GM23338 (cell line): Measurements from ENCODE around the gene INPP5A. TPM values are rescaled to one million over a fixed set of nuclear protein-coding genes. Genes with fewer than 3 reads are reported as not detected.

ENCODE experiments used
- ATAC-seq: fragments of 200-7000 bp; cut with Tn5 transposase; 3 replicates; pipeline ENCODE4 v1.9.1; 2020
- DNase-seq: peaks from one replicate; pipeline ENCODE4 v3.0.0-alpha.2; 2015; ENCODE audit warnings: low spot score
- H2AFZ ChIP-seq: fragments of 200-600 bp; sonication (generic); 2 replicates; pipeline ENCODE4 v1.8.0; 2016; ENCODE audit warnings: antibody characterized with exemption, mild to moderate bottlenecking, moderate library complexity
- H3F3A ChIP-seq: fragments of 200-600 bp; sonication (generic); replicated peaks from 2 replicates; pipeline ENCODE4 v1.8.0; 2017; ENCODE audit warnings: antibody characterized with exemption, mixed run types, low read depth
- H3K27ac ChIP-seq: fragments of 200-600 bp; sonication (generic); 2 replicates; pipeline ENCODE4 v1.6.1; 2016; ENCODE audit warnings: low read depth
- H3K27me3 ChIP-seq: fragments of 200-600 bp; sonication (generic); 2 replicates; pipeline ENCODE4 v1.8.0; 2016; ENCODE audit warnings: mild to moderate bottlenecking, mixed run types, moderate library complexity; ENCODE audit not compliant: insufficient read depth
- H3K36me3 ChIP-seq: fragments of 200-600 bp; sonication (generic); 2 replicates; pipeline ENCODE4 v1.8.0; 2016; ENCODE audit warnings: mild to moderate bottlenecking; ENCODE audit not compliant: insufficient read depth
- H3K4me1 ChIP-seq: fragments of 200-600 bp; sonication (generic); 2 replicates; pipeline ENCODE4 v1.8.0; 2016; ENCODE audit warnings: mild to moderate bottlenecking, moderate library complexity; ENCODE audit not compliant: insufficient read depth
- H3K4me2 ChIP-seq: fragments of 200-600 bp; sonication (generic); 2 replicates; pipeline ENCODE4 v1.7.1; 2017; ENCODE audit warnings: mixed run types
- H3K4me3 ChIP-seq: fragments of 200-600 bp; sonication (generic); 2 replicates; pipeline ENCODE4 v1.6.1; 2016; ENCODE audit warnings: mixed run types
- H3K79me2 ChIP-seq: fragments of 200-600 bp; sonication (generic); replicated peaks from 2 replicates; pipeline ENCODE4 v1.8.0; 2017; ENCODE audit warnings: mild to moderate bottlenecking; ENCODE audit not compliant: insufficient read depth
- H3K9me2 ChIP-seq: fragments of 200-600 bp; sonication (generic); 2 replicates; pipeline ENCODE4 v1.8.0; 2017; ENCODE audit not compliant: insufficient read depth
- H4K20me1 ChIP-seq: fragments of 200-600 bp; sonication (generic); replicated peaks from 2 replicates; pipeline ENCODE4 v1.8.0; 2017; ENCODE audit warnings: mild to moderate bottlenecking; ENCODE audit not compliant: insufficient read depth
- H3K27ac Mint-ChIP-seq: 2 replicates; pipeline ENCODE4 v1.8.0; 2020; ENCODE audit warnings: inconsistent platforms, mild to moderate bottlenecking, moderate library complexity, mixed read lengths
- H3K27me3 Mint-ChIP-seq: 3 replicates; pipeline ENCODE4 v1.8.0; 2022; ENCODE audit warnings: low read depth, mild to moderate bottlenecking, moderate library complexity, mixed read lengths, inconsistent platforms; ENCODE audit not compliant: insufficient read depth, poor library complexity
- H3K36me3 Mint-ChIP-seq: 3 replicates; pipeline ENCODE4 v1.8.0; 2021; ENCODE audit warnings: low read depth, mild to moderate bottlenecking, inconsistent platforms, moderate library complexity, mixed read lengths
- H3K4me1 Mint-ChIP-seq: 3 replicates; pipeline ENCODE4 v1.8.0; 2020; ENCODE audit warnings: mild to moderate bottlenecking, inconsistent platforms, mixed read lengths
- H3K4me3 Mint-ChIP-seq: 3 replicates; pipeline ENCODE4 v1.8.0; 2021; ENCODE audit warnings: moderate library complexity, mild to moderate bottlenecking, inconsistent platforms, mixed read lengths
- H3K9me3 Mint-ChIP-seq: 3 replicates; pipeline ENCODE4 v1.8.0; 2020; ENCODE audit warnings: moderate library complexity, mild to moderate bottlenecking, inconsistent platforms, mixed read lengths
- CREB1 ChIP-seq: fragments of 250-450 bp; sonication (Bioruptor Pico); IDR thresholded peaks from 2 replicates; pipeline ENCODE4 v1.5.0; 2020; ENCODE audit warnings: low read depth, mild to moderate bottlenecking, moderate library complexity
- CTCF ChIP-seq, 2 experiments: fragments of 200-600 bp in 1 of 2; sonication (generic) in 1 of 2; conservative IDR thresholded peaks; 2 replicates each; pipeline versions ENCODE4 v1.5.1 to v1.6.1; 2016 to 2017; ENCODE audit warnings: antibody characterized with exemption in 2 of 2, low read depth in 2 of 2, mild to moderate bottlenecking in 2 of 2, moderate library complexity in 1 of 2
- ETS1 ChIP-seq: IDR thresholded peaks from 2 replicates; pipeline ENCODE4 v1.6.1; 2016; ENCODE audit warnings: antibody characterized with exemption
- EZH2 ChIP-seq: fragments of 200-600 bp; sonication (generic); IDR thresholded peaks from one replicate; pipeline ENCODE4 v1.8.0; 2017; ENCODE audit warnings: antibody characterized with exemption, mild to moderate bottlenecking, low read depth; ENCODE audit not compliant: unreplicated experiment
- JUNB ChIP-seq: IDR thresholded peaks from one replicate; pipeline ENCODE4 v1.6.1; 2016; ENCODE audit warnings: antibody characterized with exemption; ENCODE audit not compliant: unreplicated experiment
- REST ChIP-seq: IDR thresholded peaks from one replicate; pipeline ENCODE4 v1.6.1; 2018; ENCODE audit warnings: antibody characterized with exemption; ENCODE audit not compliant: unreplicated experiment
- STAT1 ChIP-seq: IDR thresholded peaks from one replicate; pipeline ENCODE4 v1.6.1; 2016; ENCODE audit warnings: antibody characterized with exemption; ENCODE audit not compliant: unreplicated experiment
- ZNF114 ChIP-seq: fragments of 250-450 bp; sonication (Bioruptor Pico); IDR thresholded peaks from 2 replicates; pipeline ENCODE4 v1.5.0; 2020; ENCODE audit warnings: mild to moderate bottlenecking, moderate library complexity
- ZNF331 ChIP-seq: fragments of 250-450 bp; sonication (Bioruptor Pico); IDR thresholded peaks from 2 replicates; pipeline ENCODE4 v1.5.0; 2020; ENCODE audit warnings: low read depth, mild to moderate bottlenecking, moderate library complexity
- ZNF462 ChIP-seq: fragments of 250-450 bp; sonication (Bioruptor Pico); IDR thresholded peaks from 2 replicates; pipeline ENCODE4 v1.5.0; 2020; ENCODE audit warnings: mild to moderate bottlenecking, moderate library complexity
- polyA plus RNA-seq: library from polyadenylated mRNA; unstranded; fragments of >200 nt; fragmentation: Nextera tagmentation; extraction: Ambion mirVana; gene quantifications from 2 replicates; pipeline ENCODE4 v1.2.1, GENCODE V29; 2016
- total RNA-seq: library from RNA; depleted of rRNA; stranded (reverse); fragments of >200 nt; shearing (Covaris generic); gene quantifications from 2 replicates; pipeline ENCODE4 v1.2.3, GENCODE V29; 2014

Gene INPP5A
- total and polyA plus RNA-seq, 2 experiments from 2014 or later: 5.9 to 40.6 TPM

GRCh38 chr10:132726951-132727350, 189.4 kb downstream of the INPP5A start (continued):
- no peak for TF ChIP-seq CTCF (conservative IDR thresholded peaks at IDR 0.05; ENCODE audit: low read depth in 2 of 2)

- H3K36me3 ChIP-seq: no peaks in the 10 kb centered on the region
- Mint-ChIP-seq H3K27ac (no peak overlapping the region; the same call in 1 of the 2 replicates), H3K4me3 (no peak overlapping the region), H3K27me3 (peaks cover 4% of the 10 kb centered on the region), H3K9me3 (no peaks in the 10 kb centered on the region), H3K4me1 (peaks cover 6% of the 10 kb centered on the region), H3K36me3 (no peaks in the 10 kb centered on the region; the same call in 2 of the 3 replicates)
- H3K79me2 ChIP-seq: no peaks in the 10 kb centered on the region
- ATAC-seq: no peak
- no peak overlapping the region for H3K4me2 ChIP-seq
- H3K4me3 ChIP-seq: no peak overlapping the region
- H3K27ac ChIP-seq: no peak overlapping the region
- no peaks in the 10 kb centered on the region for H3K27me3 ChIP-seq
- H3K4me1 ChIP-seq: no peaks in the 10 kb centered on the region
- H2AFZ ChIP-seq: no peak overlapping the region
- no peaks in the 10 kb centered on the region for H3F3A ChIP-seq
- no peaks in the 10 kb centered on the region for H3K9me2 ChIP-seq
- DNase-seq: no peak
- no peaks in the 10 kb centered on the region for H4K20me1 ChIP-seq
- TF ChIP-seq ZNF331 (CRISPR knock-in tag): no peak
- TF ChIP-seq REST: no peak
- no peak for TF ChIP-seq EZH2
- no peak for TF ChIP-seq CTCF (conservative IDR thresholded peaks at IDR 0.05; ENCODE audit: low read depth in 2 of 2)
- no peak for TF ChIP-seq ZNF114 (CRISPR knock-in tag)
- TF ChIP-seq STAT1: no peak
- TF ChIP-seq ZNF462 (CRISPR knock-in tag): no peak
- no peak for TF ChIP-seq JUNB
- TF ChIP-seq ETS1: no peak
- no peak for TF ChIP-seq CREB1
These were observed 189.8 kb downstream of the INPP5A start for GRCh38 chr10:132727411-132727810.
